OCI-LY3 (cell line): ENCODE data around the gene RAB3GAP2.

Experiments
- EZH2phosphoT487 ChIP-seq: fragments of 200-600 bp; shearing (Covaris generic); IDR thresholded peaks from 2 replicates; pipeline ENCODE4 v1.6.1; 2018; ENCODE audit warnings: antibody characterized with exemption, mixed run types, low read depth
- TF ChIP-seq, protein P1 (sequence below): fragments of 200-600, 300-600 bp; sonication (generic); IDR thresholded peaks from 2 replicates; pipeline ENCODE4 v1.5.1; 2014; ENCODE audit warnings: antibody characterized with exemption, low read length, low read depth

DNA sequence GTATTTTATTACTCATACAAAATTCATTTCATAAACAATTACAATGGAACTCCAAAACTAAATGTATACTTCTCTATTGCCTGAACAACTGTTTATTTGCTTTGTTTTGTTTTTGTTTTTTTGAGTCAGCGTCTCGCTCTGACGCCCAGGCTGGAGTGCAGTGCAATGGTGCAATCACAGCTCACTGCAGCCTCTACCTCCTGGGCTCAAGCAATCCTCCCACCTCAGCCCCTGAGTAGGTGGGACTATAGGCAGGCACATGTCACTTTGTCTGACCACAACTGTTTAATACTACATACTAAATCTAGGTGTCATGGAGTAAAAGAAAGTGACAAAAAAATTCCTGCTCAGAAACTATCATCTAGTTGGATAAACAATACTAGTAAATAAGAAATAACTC, 49.3 kb downstream of the RAB3GAP2 start:
- TF ChIP-seq, protein P1, sequence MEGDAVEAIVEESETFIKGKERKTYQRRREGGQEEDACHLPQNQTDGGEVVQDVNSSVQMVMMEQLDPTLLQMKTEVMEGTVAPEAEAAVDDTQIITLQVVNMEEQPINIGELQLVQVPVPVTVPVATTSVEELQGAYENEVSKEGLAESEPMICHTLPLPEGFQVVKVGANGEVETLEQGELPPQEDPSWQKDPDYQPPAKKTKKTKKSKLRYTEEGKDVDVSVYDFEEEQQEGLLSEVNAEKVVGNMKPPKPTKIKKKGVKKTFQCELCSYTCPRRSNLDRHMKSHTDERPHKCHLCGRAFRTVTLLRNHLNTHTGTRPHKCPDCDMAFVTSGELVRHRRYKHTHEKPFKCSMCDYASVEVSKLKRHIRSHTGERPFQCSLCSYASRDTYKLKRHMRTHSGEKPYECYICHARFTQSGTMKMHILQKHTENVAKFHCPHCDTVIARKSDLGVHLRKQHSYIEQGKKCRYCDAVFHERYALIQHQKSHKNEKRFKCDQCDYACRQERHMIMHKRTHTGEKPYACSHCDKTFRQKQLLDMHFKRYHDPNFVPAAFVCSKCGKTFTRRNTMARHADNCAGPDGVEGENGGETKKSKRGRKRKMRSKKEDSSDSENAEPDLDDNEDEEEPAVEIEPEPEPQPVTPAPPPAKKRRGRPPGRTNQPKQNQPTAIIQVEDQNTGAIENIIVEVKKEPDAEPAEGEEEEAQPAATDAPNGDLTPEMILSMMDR, result no peak
- no peak for TF ChIP-seq EZH2phosphoT487
